Common myeloid progenitor, CD34-positive (primary cell): ENCODE measurements around the gene ITSN2.

Experiments
- CTCF ChIA-PET: fragments of 350-600 bp; sonication (Branson Sonifier 250); formaldehyde crosslinking; loops from one replicate; lab custom pipeline; 2021; ENCODE audit warnings: antibody characterized with exemption; lab: Charles Lee
- POLR2A ChIA-PET: fragments of 350-600 bp; sonication (Branson Sonifier 250); formaldehyde crosslinking; loops from one replicate; lab custom pipeline; 2021; ENCODE audit warnings: antibody characterized with exemption; lab: Charles Lee
- DNase-seq, 3 donors: peaks; one replicate each; pipeline versions ENCODE4 v3.0.0 to v3.0.0-alpha.2; 2013
- H3K27ac ChIP-seq, 2 experiments: 1 replicate in 1 of 2; 2 replicates in 1 of 2; pipeline ENCODE4 v1.7.0; 2013; ENCODE audit warnings: inconsistent platforms in 2 of 2, low read length in 2 of 2, mild to moderate bottlenecking in 2 of 2, low read depth in 1 of 2, moderate library complexity in 1 of 2; ENCODE audit not compliant: severe bottlenecking in 2 of 2, insufficient read depth in 1 of 2, poor library complexity in 1 of 2
- H3K27me3 ChIP-seq, 5 experiments: replicated peaks in 2 of 5; 1 replicate in 3 of 5; 2 replicates in 2 of 5; pipeline versions ENCODE4 v1.6.1 to v1.7.0; 2013; ENCODE audit warnings: low read length in 4 of 5, mild to moderate bottlenecking in 2 of 5, moderate library complexity in 2 of 5, inconsistent platforms in 1 of 5; ENCODE audit not compliant: insufficient read depth in 5 of 5, control insufficient read depth in 4 of 5
- H3K36me3 ChIP-seq, 4 experiments: 1 replicate in 2 of 4; 2 replicates in 2 of 4; pipeline versions ENCODE4 v1.6.1 to v1.7.0; 2013; ENCODE audit warnings: low read length in 3 of 4, control low read depth in 1 of 4, mild to moderate bottlenecking in 1 of 4; ENCODE audit not compliant: control insufficient read depth in 4 of 4, insufficient read depth in 4 of 4
- H3K4me1 ChIP-seq, 4 experiments: 1 replicate in 3 of 4; 2 replicates in 1 of 4; pipeline versions ENCODE4 v1.6.1 to v1.7.1; 2013; ENCODE audit warnings: low read length in 3 of 4, mild to moderate bottlenecking in 3 of 4, control low read depth in 1 of 4, inconsistent platforms in 1 of 4, moderate library complexity in 1 of 4; ENCODE audit not compliant: control insufficient read depth in 4 of 4, insufficient read depth in 4 of 4; ENCODE audit errors: control extremely low read depth in 1 of 4
- H3K4me3 ChIP-seq, 7 experiments: 1 replicate in 4 of 7; 2 replicates in 3 of 7; pipeline versions ENCODE4 v1.5.1 to v1.7.0; 2013; ENCODE audit warnings: mild to moderate bottlenecking in 7 of 7, low read length in 6 of 7, moderate library complexity in 6 of 7, inconsistent platforms in 2 of 7, low read depth in 2 of 7, control low read depth in 1 of 7; ENCODE audit not compliant: insufficient read depth in 4 of 7, control insufficient read depth in 1 of 7; ENCODE audit errors: extremely low read depth in 1 of 7
- H3K9me3 ChIP-seq, 5 experiments: 1 replicate in 4 of 5; 2 replicates in 1 of 5; pipeline versions ENCODE4 v1.6.1 to v1.7.1; 2013; ENCODE audit warnings: low read length in 4 of 5, mild to moderate bottlenecking in 2 of 5, inconsistent platforms in 1 of 5, low read depth in 1 of 5, moderate library complexity in 1 of 5; ENCODE audit not compliant: control insufficient read depth in 4 of 5, insufficient read depth in 2 of 5; ENCODE audit errors: control extremely low read depth in 1 of 5
- WGBS: methylation state at CpG from one replicate; pipeline ENCODE4 v1.1.5; 2013; ENCODE audit not compliant: insufficient coverage; 5-methylcytosine and 5-hydroxymethylcytosine counted together

The ITSN2 gene

GRCh38 chr2:24280161-24280560, 80.2 kb downstream of the ITSN2 start:
- no peaks in the 10 kb centered on the region for H3K4me1 ChIP-seq
- H3K4me3 ChIP-seq: no peak overlapping the region
- no peak overlapping the region for H3K27ac ChIP-seq
- 86% methylated on average over 4 of the region's 4 CpGs for WGBS
- no peak for DNase-seq
- peaks cover 10 to 46% (median 29%) of the 10 kb centered on the region in 4 experiments for H3K36me3 ChIP-seq
- ChIA-PET CTCF (no interaction called here), POLR2A (no interaction called here)
- no peaks in the 10 kb centered on the region for H3K27me3 ChIP-seq
- H3K9me3 ChIP-seq: no peaks in the 10 kb centered on the region

DNA sequence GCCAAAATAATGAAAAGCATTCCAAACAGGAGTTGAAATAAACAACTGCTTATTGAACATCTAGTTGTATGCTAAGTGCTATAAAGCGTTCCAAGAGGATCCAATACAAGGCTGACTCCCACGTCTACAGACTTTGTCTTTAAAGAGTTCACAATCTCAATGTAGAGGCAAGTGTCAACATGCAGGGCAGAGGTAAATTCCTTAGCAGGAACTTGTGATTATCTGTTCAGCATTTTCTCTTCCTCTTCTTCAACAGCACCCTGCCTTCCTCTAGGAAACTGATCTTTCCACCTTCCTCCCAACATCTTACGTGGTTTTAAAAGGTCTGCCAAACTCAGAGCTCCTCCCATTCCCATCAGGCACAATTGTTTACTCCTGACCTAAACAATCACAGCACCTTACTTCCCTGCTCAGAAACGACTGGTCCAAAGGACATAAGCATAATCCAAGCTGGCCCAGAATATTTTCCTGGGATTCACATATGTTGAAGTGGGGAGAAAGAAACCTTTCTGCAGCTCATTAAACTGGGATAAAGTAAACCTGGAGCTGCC, 83.9 kb downstream of the ITSN2 start:
- peaks cover 11 to 56% (median 37%) of the 10 kb centered on the region in 4 experiments for H3K36me3 ChIP-seq
- no peaks in the 10 kb centered on the region for H3K27me3 ChIP-seq
- H3K4me3 ChIP-seq: no peak overlapping the region
- no peak for DNase-seq
- POLR2A ChIA-PET: no interaction called here
- H3K27ac ChIP-seq: no peak overlapping the region
- no peaks in the 10 kb centered on the region for H3K9me3 ChIP-seq
- CTCF ChIA-PET: interaction anchor here (0.8 to 1.4 kb wide), 3 partner anchors 10 to 33 kb away, joined by 3 read pairs; no protein-coding TSS in a partner anchor
- 76% methylated on average over 3 of the region's 4 CpGs for WGBS
- no peaks in the 10 kb centered on the region for H3K4me1 ChIP-seq

DNA sequence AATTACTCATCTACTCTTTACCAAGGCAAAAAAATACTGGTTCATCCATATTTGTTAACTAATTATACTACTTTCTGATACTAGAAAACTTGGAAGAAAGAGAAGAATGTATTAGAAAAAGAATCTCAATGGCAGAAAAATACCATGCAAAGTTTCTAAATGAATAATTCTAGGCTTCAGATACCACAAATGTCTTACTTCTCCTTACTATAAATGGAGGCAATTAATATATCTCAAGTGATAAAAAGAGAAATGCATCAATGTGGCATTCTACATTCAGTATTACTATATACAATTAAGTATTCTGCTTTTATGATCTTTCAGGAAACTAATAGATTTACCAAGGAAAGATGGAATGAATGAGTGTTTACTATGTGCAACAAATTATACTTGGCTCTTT, 85.5 kb downstream of the ITSN2 start:
- Histone ChIP-seq H3K27ac (no peak overlapping the region), H3K36me3 (peaks cover 16 to 61% (median 44%) of the 10 kb centered on the region in 4 experiments), H3K27me3 (no peaks in the 10 kb centered on the region), H3K9me3 (no peaks in the 10 kb centered on the region), H3K4me1 (no peaks in the 10 kb centered on the region), H3K4me3 (no peak overlapping the region)
- ChIA-PET CTCF (interaction anchor here (1.6 kb wide), 1 partner anchor 13 kb away, joined by 4 read pairs; no protein-coding TSS in a partner anchor), POLR2A (interaction anchor here (0.6 kb wide), 1 partner anchor 304 kb away, joined by 3 read pairs; no protein-coding TSS in a partner anchor)
- no peak for DNase-seq

GRCh38 chr2:24273598-24273997, 86.7 kb downstream of the ITSN2 start:
- no peaks in the 10 kb centered on the region for H3K4me1 ChIP-seq
- CTCF ChIA-PET: interaction anchor here (1.0 to 1.6 kb wide), 3 partner anchors 11 to 553 kb away, joined by 4 read pairs; no protein-coding TSS in a partner anchor
- no peak overlapping the region for H3K4me3 ChIP-seq
- DNase-seq: no peak
- no peaks in the 10 kb centered on the region for H3K27me3 ChIP-seq
- H3K9me3 ChIP-seq: no peaks in the 10 kb centered on the region
- H3K27ac ChIP-seq: no peak overlapping the region
- POLR2A ChIA-PET: no interaction called here
- peaks cover 21 to 71% (median 52%) of the 10 kb centered on the region in 4 experiments for H3K36me3 ChIP-seq
- WGBS: 100% methylated on average over 1 of the region's 2 CpGs

DNA sequence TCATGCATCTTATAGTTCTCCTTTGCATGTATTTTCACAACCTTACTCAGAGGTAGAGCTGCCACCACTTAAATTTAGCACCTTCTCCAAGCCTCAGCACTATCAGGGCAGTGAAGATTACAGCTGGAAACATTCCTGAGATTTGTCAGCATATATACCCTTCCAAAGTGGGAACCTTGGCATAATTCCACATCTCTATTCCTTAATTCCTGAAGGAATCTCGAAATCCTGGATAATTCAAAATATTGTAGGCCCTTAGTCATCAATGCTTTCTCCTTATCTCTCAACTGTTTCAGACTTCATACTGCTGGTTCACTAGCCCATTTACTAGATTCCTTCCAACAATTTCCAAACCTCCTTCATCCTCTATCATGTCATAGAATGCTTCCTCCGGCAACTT, 87.4 kb downstream of the ITSN2 start:
- no peak for DNase-seq
- CTCF ChIA-PET: interaction anchor here (1.0 kb wide), 1 partner anchor 553 kb away, joined by 4 read pairs; no protein-coding TSS in a partner anchor
- H3K4me1 ChIP-seq: no peaks in the 10 kb centered on the region
- peaks cover 21 to 76% (median 57%) of the 10 kb centered on the region in 4 experiments for H3K36me3 ChIP-seq
- no peak overlapping the region for H3K27ac ChIP-seq
- 96% methylated on average over 2 of the region's 2 CpGs for WGBS
- POLR2A ChIA-PET: no interaction called here
- H3K4me3 ChIP-seq: no peak overlapping the region
- no peaks in the 10 kb centered on the region for H3K9me3 ChIP-seq
- H3K27me3 ChIP-seq: no peaks in the 10 kb centered on the region

DNA sequence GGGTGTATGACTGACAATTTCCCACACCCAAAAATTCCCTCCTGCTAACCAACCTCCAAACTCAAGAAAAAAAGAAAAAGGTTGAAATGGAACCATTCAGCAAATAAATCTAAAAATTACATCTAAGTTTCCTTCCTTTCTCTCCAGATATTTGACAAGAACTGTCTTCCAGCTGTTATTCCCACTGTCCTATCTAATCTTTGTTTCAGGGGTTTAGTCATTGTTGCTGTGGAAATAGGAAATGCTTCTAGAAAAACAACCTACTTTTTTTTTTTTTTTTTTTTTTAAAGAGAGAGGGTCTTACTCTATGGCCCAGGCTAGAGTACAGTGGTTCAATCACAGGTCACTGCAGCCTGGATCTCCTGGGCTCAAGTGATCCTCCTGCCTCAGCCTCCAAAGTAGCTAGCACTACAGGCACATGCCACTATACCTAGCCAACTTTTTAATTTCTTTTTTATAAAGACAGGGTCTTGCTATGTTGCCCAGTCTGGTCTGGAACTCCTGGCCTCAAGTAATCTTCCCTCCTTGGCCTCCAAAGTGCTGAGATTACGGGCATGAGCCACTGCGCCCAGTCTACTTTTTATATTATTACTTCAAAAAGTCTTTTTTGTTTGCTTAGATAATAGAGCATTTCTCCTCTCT, 88.1 kb downstream of the ITSN2 start:
- no peaks in the 10 kb centered on the region for H3K4me1 ChIP-seq
- POLR2A ChIA-PET: no interaction called here
- H3K27me3 ChIP-seq: no peaks in the 10 kb centered on the region
- H3K36me3 ChIP-seq: peaks cover 25 to 76% (median 59%) of the 10 kb centered on the region in 4 experiments
- CTCF ChIA-PET: no interaction called here
- no peak for DNase-seq
- H3K9me3 ChIP-seq: no peaks in the 10 kb centered on the region
- no peak overlapping the region for H3K27ac ChIP-seq
- WGBS: no CpG with 5 or more reads among the region's 2 CpGs
- no peak overlapping the region for H3K4me3 ChIP-seq

DNA sequence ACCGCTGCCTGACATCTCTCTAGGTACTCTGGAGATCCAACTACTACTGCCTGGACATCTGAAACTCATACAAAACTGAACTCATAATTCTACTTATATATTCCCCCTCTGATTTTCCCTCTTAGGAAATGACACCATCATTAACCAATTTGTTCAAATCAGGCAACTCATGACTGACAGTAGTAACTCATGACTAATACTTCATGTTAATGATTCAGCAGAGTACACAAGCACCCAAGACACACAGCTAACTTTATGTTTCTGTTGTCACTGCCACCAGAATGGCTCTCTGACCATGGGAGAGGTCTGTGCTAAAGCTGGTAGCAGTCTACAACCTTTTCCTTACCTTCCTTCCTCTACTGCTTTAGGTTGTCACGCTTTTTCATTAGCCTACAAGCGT, 91.1 kb downstream of the ITSN2 start:
- no peaks in the 10 kb centered on the region for H3K9me3 ChIP-seq
- CTCF ChIA-PET: no interaction called here
- H3K4me1 ChIP-seq: no peaks in the 10 kb centered on the region
- peaks cover 25 to 87% (median 56%) of the 10 kb centered on the region in 4 experiments for H3K36me3 ChIP-seq
- POLR2A ChIA-PET: no interaction called here
- 100% methylated on average over 1 of the region's 3 CpGs for WGBS
- no peak for DNase-seq
- no peak overlapping the region for H3K27ac ChIP-seq
- no peaks in the 10 kb centered on the region for H3K27me3 ChIP-seq
- H3K4me3 ChIP-seq: no peak overlapping the region
